GM23338 (cell line): Measurements from ENCODE around the gene STXBP5. TPM values are rescaled to one million over a fixed set of nuclear protein-coding genes. Genes with fewer than 3 reads are reported as not detected.
"Not testable (repeated sequence)": the region's sequence is repeated elsewhere in the genome, so short reads cannot be mapped to it uniquely, and the experiment has no call there.

ENCODE experiments used
- ATAC-seq: fragments of 200-7000 bp; cut with Tn5 transposase; 3 replicates; pipeline ENCODE4 v1.9.1; 2020
- DNase-seq: peaks from one replicate; pipeline ENCODE4 v3.0.0-alpha.2; 2015; ENCODE audit warnings: low spot score
- H2AFZ ChIP-seq: fragments of 200-600 bp; sonication (generic); 2 replicates; pipeline ENCODE4 v1.8.0; 2016; ENCODE audit warnings: antibody characterized with exemption, mild to moderate bottlenecking, moderate library complexity
- H3F3A ChIP-seq: fragments of 200-600 bp; sonication (generic); replicated peaks from 2 replicates; pipeline ENCODE4 v1.8.0; 2017; ENCODE audit warnings: antibody characterized with exemption, mixed run types, low read depth
- H3K27ac ChIP-seq: fragments of 200-600 bp; sonication (generic); 2 replicates; pipeline ENCODE4 v1.6.1; 2016; ENCODE audit warnings: low read depth
- H3K27me3 ChIP-seq: fragments of 200-600 bp; sonication (generic); 2 replicates; pipeline ENCODE4 v1.8.0; 2016; ENCODE audit warnings: mild to moderate bottlenecking, mixed run types, moderate library complexity; ENCODE audit not compliant: insufficient read depth
- H3K36me3 ChIP-seq: fragments of 200-600 bp; sonication (generic); 2 replicates; pipeline ENCODE4 v1.8.0; 2016; ENCODE audit warnings: mild to moderate bottlenecking; ENCODE audit not compliant: insufficient read depth
- H3K4me1 ChIP-seq: fragments of 200-600 bp; sonication (generic); 2 replicates; pipeline ENCODE4 v1.8.0; 2016; ENCODE audit warnings: mild to moderate bottlenecking, moderate library complexity; ENCODE audit not compliant: insufficient read depth
- H3K4me2 ChIP-seq: fragments of 200-600 bp; sonication (generic); 2 replicates; pipeline ENCODE4 v1.7.1; 2017; ENCODE audit warnings: mixed run types
- H3K4me3 ChIP-seq: fragments of 200-600 bp; sonication (generic); 2 replicates; pipeline ENCODE4 v1.6.1; 2016; ENCODE audit warnings: mixed run types
- H3K79me2 ChIP-seq: fragments of 200-600 bp; sonication (generic); replicated peaks from 2 replicates; pipeline ENCODE4 v1.8.0; 2017; ENCODE audit warnings: mild to moderate bottlenecking; ENCODE audit not compliant: insufficient read depth
- H3K9me2 ChIP-seq: fragments of 200-600 bp; sonication (generic); 2 replicates; pipeline ENCODE4 v1.8.0; 2017; ENCODE audit not compliant: insufficient read depth
- H4K20me1 ChIP-seq: fragments of 200-600 bp; sonication (generic); replicated peaks from 2 replicates; pipeline ENCODE4 v1.8.0; 2017; ENCODE audit warnings: mild to moderate bottlenecking; ENCODE audit not compliant: insufficient read depth
- H3K27ac Mint-ChIP-seq: 2 replicates; pipeline ENCODE4 v1.8.0; 2020; ENCODE audit warnings: inconsistent platforms, mild to moderate bottlenecking, moderate library complexity, mixed read lengths
- H3K27me3 Mint-ChIP-seq: 3 replicates; pipeline ENCODE4 v1.8.0; 2022; ENCODE audit warnings: low read depth, mild to moderate bottlenecking, moderate library complexity, mixed read lengths, inconsistent platforms; ENCODE audit not compliant: insufficient read depth, poor library complexity
- H3K36me3 Mint-ChIP-seq: 3 replicates; pipeline ENCODE4 v1.8.0; 2021; ENCODE audit warnings: low read depth, mild to moderate bottlenecking, inconsistent platforms, moderate library complexity, mixed read lengths
- H3K4me1 Mint-ChIP-seq: 3 replicates; pipeline ENCODE4 v1.8.0; 2020; ENCODE audit warnings: mild to moderate bottlenecking, inconsistent platforms, mixed read lengths
- H3K4me3 Mint-ChIP-seq: 3 replicates; pipeline ENCODE4 v1.8.0; 2021; ENCODE audit warnings: moderate library complexity, mild to moderate bottlenecking, inconsistent platforms, mixed read lengths
- H3K9me3 Mint-ChIP-seq: 3 replicates; pipeline ENCODE4 v1.8.0; 2020; ENCODE audit warnings: moderate library complexity, mild to moderate bottlenecking, inconsistent platforms, mixed read lengths
- NANOG ChIP-seq: IDR thresholded peaks from 2 replicates; pipeline ENCODE4 v1.6.1; 2016; ENCODE audit warnings: antibody characterized with exemption, borderline replicate concordance
- STAT1 ChIP-seq: IDR thresholded peaks from one replicate; pipeline ENCODE4 v1.6.1; 2016; ENCODE audit warnings: antibody characterized with exemption; ENCODE audit not compliant: unreplicated experiment
- polyA plus RNA-seq: library from polyadenylated mRNA; unstranded; fragments of >200 nt; fragmentation: Nextera tagmentation; extraction: Ambion mirVana; gene quantifications from 2 replicates; pipeline ENCODE4 v1.2.1, GENCODE V29; 2016
- total RNA-seq: library from RNA; depleted of rRNA; stranded (reverse); fragments of >200 nt; shearing (Covaris generic); gene quantifications from 2 replicates; pipeline ENCODE4 v1.2.3, GENCODE V29; 2014
- TF ChIP-seq, protein P1 (sequence below): fragments of 250-450 bp; sonication (Bioruptor Pico); IDR thresholded peaks from 2 replicates; pipeline ENCODE4 v1.5.0; 2020; ENCODE audit warnings: mild to moderate bottlenecking, moderate library complexity

Gene STXBP5
- total and polyA plus RNA-seq, 2 experiments from 2014 or later: 3.9 to 17.8 TPM

DNA sequence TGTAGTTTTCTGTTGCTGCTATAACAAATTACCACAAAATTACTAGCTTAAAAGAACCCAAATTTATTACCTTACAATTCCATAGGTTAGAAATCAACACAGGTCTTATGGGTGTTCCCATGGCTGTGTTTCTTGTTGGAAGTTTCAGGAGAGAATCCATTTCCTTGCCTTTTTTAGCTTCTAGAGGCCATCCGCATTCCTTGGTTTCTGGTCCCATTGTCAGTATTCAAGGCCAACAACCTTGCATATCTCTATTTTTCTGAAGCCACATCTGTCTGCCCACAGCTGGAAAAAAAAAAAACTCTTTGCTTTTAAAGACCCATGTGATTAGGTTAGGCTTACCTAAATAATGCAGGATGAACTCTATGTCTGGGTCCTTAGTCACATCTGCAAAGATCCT is 174.6 kb downstream of the STXBP5 start:
- no peak overlapping the region for H3K4me3 Mint-ChIP-seq
- H3K27me3 Mint-ChIP-seq: peaks cover 2% of the 10 kb centered on the region
- peak; percentile 64 for DNase-seq
- Histone ChIP-seq H2AFZ (no peak overlapping the region), H3K4me2 (no peak overlapping the region), H3K36me3 (0 out of 2 replicates have a peak, but pooled peaks cover 4% of the 10 kb centered on the region), H3F3A (no peaks in the 10 kb centered on the region), H3K4me1 (peaks cover 11% of the 10 kb centered on the region; the same call in 1 of the 2 replicates), H3K79me2 (no peaks in the 10 kb centered on the region), H3K9me2 (no peaks in the 10 kb centered on the region), H3K4me3 (no peak overlapping the region), H3K27ac (peak overlapping the region; percentile 53), H4K20me1 (no peaks in the 10 kb centered on the region), H3K27me3 (no peaks in the 10 kb centered on the region)
- TF ChIP-seq, protein P1, sequence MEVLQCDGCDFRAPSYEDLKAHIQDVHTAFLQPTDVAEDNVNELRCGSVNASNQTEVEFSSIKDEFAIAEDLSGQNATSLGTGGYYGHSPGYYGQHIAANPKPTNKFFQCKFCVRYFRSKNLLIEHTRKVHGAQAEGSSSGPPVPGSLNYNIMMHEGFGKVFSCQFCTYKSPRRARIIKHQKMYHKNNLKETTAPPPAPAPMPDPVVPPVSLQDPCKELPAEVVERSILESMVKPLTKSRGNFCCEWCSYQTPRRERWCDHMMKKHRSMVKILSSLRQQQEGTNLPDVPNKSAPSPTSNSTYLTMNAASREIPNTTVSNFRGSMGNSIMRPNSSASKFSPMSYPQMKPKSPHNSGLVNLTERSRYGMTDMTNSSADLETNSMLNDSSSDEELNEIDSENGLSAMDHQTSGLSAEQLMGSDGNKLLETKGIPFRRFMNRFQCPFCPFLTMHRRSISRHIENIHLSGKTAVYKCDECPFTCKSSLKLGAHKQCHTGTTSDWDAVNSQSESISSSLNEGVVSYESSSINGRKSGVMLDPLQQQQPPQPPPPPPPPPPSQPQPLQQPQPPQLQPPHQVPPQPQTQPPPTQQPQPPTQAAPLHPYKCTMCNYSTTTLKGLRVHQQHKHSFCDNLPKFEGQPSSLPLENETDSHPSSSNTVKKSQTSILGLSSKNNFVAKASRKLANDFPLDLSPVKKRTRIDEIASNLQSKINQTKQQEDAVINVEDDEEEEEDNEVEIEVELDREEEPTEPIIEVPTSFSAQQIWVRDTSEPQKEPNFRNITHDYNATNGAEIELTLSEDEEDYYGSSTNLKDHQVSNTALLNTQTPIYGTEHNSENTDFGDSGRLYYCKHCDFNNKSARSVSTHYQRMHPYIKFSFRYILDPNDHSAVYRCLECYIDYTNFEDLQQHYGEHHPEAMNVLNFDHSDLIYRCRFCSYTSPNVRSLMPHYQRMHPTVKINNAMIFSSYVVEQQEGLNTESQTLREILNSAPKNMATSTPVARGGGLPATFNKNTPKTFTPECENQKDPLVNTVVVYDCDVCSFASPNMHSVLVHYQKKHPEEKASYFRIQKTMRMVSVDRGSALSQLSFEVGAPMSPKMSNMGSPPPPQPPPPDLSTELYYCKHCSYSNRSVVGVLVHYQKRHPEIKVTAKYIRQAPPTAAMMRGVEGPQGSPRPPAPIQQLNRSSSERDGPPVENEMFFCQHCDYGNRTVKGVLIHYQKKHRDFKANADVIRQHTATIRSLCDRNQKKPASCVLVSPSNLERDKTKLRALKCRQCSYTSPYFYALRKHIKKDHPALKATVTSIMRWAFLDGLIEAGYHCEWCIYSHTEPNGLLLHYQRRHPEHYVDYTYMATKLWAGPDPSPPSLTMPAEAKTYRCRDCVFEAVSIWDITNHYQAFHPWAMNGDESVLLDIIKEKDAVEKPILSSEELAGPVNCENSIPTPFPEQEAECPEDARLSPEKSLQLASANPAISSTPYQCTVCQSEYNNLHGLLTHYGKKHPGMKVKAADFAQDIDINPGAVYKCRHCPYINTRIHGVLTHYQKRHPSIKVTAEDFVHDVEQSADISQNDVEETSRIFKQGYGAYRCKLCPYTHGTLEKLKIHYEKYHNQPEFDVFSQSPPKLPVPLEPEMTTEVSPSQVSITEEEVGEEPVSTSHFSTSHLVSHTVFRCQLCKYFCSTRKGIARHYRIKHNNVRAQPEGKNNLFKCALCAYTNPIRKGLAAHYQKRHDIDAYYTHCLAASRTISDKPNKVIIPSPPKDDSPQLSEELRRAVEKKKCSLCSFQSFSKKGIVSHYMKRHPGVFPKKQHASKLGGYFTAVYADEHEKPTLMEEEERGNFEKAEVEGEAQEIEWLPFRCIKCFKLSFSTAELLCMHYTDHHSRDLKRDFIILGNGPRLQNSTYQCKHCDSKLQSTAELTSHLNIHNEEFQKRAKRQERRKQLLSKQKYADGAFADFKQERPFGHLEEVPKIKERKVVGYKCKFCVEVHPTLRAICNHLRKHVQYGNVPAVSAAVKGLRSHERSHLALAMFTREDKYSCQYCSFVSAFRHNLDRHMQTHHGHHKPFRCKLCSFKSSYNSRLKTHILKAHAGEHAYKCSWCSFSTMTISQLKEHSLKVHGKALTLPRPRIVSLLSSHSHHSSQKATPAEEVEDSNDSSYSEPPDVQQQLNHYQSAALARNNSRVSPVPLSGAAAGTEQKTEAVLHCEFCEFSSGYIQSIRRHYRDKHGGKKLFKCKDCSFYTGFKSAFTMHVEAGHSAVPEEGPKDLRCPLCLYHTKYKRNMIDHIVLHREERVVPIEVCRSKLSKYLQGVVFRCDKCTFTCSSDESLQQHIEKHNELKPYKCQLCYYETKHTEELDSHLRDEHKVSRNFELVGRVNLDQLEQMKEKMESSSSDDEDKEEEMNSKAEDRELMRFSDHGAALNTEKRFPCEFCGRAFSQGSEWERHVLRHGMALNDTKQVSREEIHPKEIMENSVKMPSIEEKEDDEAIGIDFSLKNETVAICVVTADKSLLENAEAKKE (CRISPR knock-in tag): peak; percentile 87; the same call in 1 of the 2 replicates
- TF ChIP-seq STAT1: no peak
- TF ChIP-seq NANOG: 0 out of 2 replicates have a peak, but pooled peaks have one; percentile 20
- ATAC-seq: no peak; the same call in 2 of the 3 replicates
- no peak overlapping the region for H3K27ac Mint-ChIP-seq
- H3K4me1 Mint-ChIP-seq: peaks cover 7% of the 10 kb centered on the region
- H3K36me3 Mint-ChIP-seq: peaks cover 26% of the 10 kb centered on the region
- peaks cover 20% of the 10 kb centered on the region for H3K9me3 Mint-ChIP-seq

DNA sequence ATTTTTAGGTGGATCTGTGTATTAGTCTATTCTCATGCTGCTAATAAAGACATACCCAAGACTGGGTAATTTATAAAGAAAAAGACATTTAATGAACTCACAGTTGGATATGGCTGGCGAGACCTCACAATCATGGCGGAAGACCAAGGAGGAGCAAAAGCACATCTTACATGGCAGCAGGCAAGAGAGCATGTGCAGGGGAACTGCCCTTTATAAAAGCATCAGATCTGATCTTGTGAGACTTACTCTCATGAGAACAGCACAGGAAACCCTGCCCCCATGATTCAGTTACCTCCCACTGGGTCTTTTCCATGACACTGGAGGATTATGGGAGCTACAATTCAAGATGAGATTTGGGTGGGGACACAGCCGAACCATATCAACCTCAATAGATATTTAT is 176.6 kb downstream of the STXBP5 start:
- H4K20me1 ChIP-seq, ATAC-seq, H3K79me2 ChIP-seq, H3K4me2 ChIP-seq, H3K27me3 ChIP-seq, H3K27ac ChIP-seq, H3K27ac Mint-ChIP-seq, H3K4me1 Mint-ChIP-seq, H3K36me3 ChIP-seq, H3K4me3 ChIP-seq, H3K9me2 ChIP-seq, H2AFZ ChIP-seq, H3F3A ChIP-seq, DNase-seq, H3K27me3 Mint-ChIP-seq, H3K4me3 Mint-ChIP-seq: not testable (repeated sequence)
- H3K9me3 Mint-ChIP-seq: peaks cover 20% of the 10 kb centered on the region
- H3K4me1 ChIP-seq: peaks cover 11% of the 10 kb centered on the region; the same call in 1 of the 2 replicates
- H3K36me3 Mint-ChIP-seq: peaks cover 26% of the 10 kb centered on the region
